Effector memory CD4-positive, alpha-beta T cell (primary cell): ENCODE measurements around the gene ATP10A.

ENCODE experiments used
- DNase-seq, 3 donors: peaks; one replicate each; pipeline ENCODE4 v3.0.0-alpha.2; 2020
- H3K27ac ChIP-seq: 2 replicates; pipeline ENCODE4 v1.7.0; 2013; ENCODE audit warnings: mild to moderate bottlenecking, low read length, moderate library complexity; ENCODE audit not compliant: insufficient read depth, poor library complexity, severe bottlenecking
- H3K27me3 ChIP-seq: replicated peaks from 2 replicates; pipeline ENCODE4 v1.7.0; 2013; ENCODE audit warnings: mild to moderate bottlenecking, low read length; ENCODE audit not compliant: insufficient read depth, control insufficient read depth, poor library complexity, severe bottlenecking
- H3K36me3 ChIP-seq: 2 replicates; pipeline ENCODE4 v1.7.0; 2013; ENCODE audit warnings: mild to moderate bottlenecking, low read length, moderate library complexity; ENCODE audit not compliant: control insufficient read depth, insufficient read depth
- H3K4me1 ChIP-seq: 2 replicates; pipeline ENCODE4 v1.7.0; 2013; ENCODE audit warnings: low read length, mild to moderate bottlenecking; ENCODE audit not compliant: control insufficient read depth, insufficient read depth, poor library complexity, severe bottlenecking
- H3K4me3 ChIP-seq: 2 replicates; pipeline ENCODE4 v1.7.0; 2013; ENCODE audit warnings: low read length, low read depth, mild to moderate bottlenecking; ENCODE audit not compliant: insufficient read depth, poor library complexity, severe bottlenecking
- H3K9me3 ChIP-seq: 2 replicates; pipeline ENCODE4 v1.7.0; 2013; ENCODE audit warnings: mild to moderate bottlenecking, low read length, moderate library complexity; ENCODE audit not compliant: control insufficient read depth

ATP10A gene

DNA sequence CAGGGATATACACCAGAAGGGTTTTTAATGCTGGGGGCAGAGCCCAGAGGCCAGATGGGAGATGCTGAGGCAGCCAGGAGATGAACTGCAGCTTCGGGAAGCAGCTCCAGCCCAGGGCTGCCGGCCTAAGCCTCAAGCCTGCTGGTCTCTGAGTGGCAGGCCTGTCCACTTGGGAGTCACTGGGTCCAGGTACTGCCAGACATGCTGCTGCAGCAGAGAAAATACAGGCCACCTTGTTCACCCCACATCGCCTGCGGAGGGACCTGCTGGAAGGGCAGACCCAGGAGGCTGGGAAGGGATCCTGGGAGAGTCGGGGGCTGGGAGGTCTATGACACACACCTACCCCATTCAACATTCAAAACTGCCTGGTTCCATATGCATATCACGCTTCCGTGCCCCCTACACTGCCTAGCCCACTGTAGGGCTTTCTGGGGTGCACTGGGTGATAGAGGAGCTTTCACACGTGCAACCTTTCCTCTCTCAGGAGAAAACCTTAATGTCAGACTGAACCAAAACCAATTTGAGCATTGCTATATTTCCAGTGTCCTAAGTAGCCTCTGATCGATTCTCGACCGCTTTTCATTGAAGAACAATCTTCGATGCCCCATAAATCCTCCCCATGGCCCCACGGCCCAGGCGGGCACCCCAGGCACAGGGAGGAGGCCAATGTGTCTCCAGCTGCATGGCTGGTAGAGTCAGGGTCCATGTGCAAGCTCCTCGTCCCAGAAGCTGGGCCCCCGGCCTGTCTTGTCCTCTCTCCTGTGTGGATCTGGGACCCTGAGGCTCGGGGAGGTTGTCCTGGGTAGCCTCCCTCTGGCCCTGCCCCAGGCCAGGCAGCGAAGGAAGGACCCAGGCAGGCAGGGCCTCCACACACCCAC lies 147.4 kb downstream of the ATP10A start:
- Histone ChIP-seq H3K4me1 (no peaks in the 10 kb centered on the region), H3K36me3 (peaks cover 13% of the 10 kb centered on the region), H3K4me3 (no peak overlapping the region), H3K9me3 (no peaks in the 10 kb centered on the region), H3K27ac (no peak overlapping the region), H3K27me3 (no peaks in the 10 kb centered on the region)
- DNase-seq = no peak

DNA sequence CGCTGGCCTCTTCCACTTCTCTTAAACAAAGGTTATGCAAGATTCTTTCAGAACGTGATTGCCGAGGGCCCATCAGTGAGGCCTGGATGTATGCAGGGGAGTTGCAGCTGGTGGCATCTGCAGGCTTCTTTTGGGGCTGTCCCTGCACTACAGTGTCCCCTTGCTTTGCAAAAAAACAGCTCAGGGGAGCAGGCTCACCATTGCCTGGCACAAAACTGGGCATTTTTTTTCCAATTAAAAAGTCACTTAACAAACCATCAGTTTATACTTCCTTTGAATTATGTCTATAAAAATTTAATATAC lies 148.6 kb downstream of the ATP10A start:
- Histone ChIP-seq H3K27me3 (no peaks in the 10 kb centered on the region), H3K4me1 (no peaks in the 10 kb centered on the region), H3K27ac (no peak overlapping the region), H3K36me3 (peaks cover 7% of the 10 kb centered on the region), H3K4me3 (no peak overlapping the region), H3K9me3 (no peaks in the 10 kb centered on the region)
- DNase-seq = no peak

DNA sequence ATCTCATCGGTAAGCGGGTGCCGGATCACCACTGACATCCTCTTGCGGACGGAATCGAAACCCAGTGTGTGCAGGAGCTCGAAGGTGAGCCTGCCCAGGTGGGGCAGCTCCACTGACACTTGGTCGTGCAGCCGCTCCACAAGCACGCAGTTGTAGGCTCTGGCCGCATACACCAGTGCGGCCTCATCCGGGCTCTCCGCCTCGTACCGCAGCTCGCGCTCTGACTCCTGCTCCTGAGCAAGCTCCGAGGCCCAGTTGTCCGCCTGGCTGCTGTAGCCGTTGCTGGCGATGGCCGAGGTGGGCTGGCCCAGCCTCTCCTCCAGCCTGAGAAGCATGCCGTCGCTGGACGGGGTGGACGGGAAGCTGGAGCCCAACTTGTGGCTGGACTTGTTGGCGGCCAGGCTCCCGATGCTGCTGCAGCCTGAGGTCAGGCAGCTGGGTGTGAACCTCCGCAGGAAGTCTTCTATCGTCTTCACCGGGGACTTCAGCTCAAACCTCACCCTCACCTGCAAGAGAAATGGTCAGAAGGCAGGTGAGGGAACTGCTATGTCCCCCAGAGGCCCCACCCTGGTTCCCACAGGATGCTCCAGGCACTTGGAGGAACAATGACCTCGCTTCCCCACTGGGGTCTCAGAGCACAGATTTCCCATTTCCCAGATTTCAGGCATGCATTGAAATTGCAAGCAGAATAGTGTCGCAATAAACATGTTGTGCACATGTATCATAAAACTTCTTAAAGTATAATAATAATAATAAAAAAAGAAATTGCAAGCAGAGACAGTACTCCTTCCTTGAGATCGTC lies 149.2 kb downstream of the ATP10A start:
- Histone ChIP-seq H3K9me3 (no peaks in the 10 kb centered on the region), H3K36me3 (peaks cover 7% of the 10 kb centered on the region), H3K4me1 (no peaks in the 10 kb centered on the region), H3K27me3 (no peaks in the 10 kb centered on the region), H3K27ac (no peak overlapping the region), H3K4me3 (no peak overlapping the region)
- DNase-seq = no peak

DNA sequence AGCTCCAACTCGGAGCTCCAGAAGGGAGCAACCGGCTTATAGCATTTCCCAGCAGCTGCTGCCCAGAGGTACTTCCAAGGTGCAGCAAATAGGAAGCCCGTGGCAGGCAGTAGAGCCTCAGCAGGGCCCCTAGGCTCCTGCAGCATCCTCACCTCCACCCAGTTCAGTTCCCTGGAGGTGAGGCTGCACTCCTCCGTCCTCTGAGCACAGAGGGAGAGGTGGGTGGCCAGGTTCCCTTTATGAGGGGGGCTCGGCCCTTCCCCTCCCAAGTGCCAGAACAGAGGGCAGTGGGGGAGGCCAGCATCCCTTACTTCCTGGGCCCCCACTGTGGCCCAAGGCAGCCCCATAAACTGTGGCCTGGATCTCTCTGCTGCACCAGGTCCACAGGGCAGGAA lies 150.2 kb downstream of the ATP10A start:
- DNase-seq = no peak
- H3K36me3 ChIP-seq = peaks cover 4% of the 10 kb centered on the region
- no peaks in the 10 kb centered on the region for H3K4me1 ChIP-seq
- H3K9me3 ChIP-seq = no peaks in the 10 kb centered on the region
- no peak overlapping the region for H3K4me3 ChIP-seq
- no peak overlapping the region for H3K27ac ChIP-seq
- H3K27me3 ChIP-seq = no peaks in the 10 kb centered on the region

DNA sequence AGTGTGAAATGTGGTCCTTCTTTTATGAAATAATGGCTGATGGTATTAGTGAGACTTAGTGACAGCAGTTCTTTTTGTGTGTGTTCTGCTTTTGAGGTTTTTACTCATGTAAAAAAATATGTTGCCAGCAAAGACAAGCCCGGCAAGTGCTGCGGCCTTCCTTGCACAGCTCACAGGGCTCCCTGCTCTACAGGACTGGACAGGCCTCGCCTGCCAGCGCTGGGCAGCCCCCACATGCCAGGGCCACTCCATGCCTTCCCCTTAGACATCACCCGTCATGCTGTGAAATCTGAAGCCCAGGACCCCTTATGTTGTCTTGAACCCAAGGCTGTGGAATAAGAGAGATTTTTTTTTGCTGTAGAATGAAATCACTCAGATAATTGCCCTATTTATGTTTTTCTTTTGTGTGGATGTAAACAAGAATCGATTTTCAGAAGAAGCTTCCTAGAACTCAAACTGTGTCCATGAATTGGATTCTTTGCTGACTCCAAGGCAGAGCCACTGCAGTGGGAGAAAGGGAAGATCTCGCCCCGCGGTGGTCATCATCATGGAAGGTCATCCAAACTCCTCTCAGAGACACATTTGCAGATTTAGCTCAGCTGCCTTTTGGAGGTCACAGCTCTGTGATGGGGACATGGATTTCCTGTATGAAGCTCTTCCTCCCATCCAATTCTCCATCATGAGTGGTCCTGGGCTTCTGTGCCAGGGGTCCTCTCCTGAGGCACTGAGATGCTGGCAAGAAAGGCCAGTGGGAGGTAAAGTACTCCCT lies 150.8 kb downstream of the ATP10A start:
- Histone ChIP-seq H3K4me1 (no peaks in the 10 kb centered on the region), H3K4me3 (no peak overlapping the region), H3K27me3 (no peaks in the 10 kb centered on the region), H3K9me3 (no peaks in the 10 kb centered on the region), H3K36me3 (peaks cover 4% of the 10 kb centered on the region), H3K27ac (no peak overlapping the region)
- no peak for DNase-seq

DNA sequence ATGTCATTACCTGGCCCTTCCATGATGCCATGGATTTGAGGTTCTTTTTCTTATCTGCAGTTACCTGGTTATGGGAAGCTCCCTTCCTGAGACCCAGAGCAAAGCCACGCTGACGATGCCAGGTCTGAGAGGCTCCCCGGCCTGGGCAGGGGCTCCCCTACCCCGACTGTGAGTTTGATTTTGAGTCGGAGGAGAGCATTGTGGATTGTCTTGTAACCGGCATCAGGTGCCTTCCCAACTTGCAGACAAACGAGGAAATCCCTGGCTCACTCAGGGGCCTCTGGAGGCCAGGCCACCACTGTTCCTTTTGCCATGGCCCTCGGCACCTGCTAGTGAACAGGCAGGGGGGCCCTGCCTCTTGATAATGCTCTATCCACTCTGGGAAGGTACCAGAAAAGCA lies 151.4 kb downstream of the ATP10A start:
- DNase-seq = no peak
- no peaks in the 10 kb centered on the region for H3K27me3 ChIP-seq
- no peaks in the 10 kb centered on the region for H3K4me1 ChIP-seq
- no peak overlapping the region for H3K27ac ChIP-seq
- H3K4me3 ChIP-seq = no peak overlapping the region
- H3K9me3 ChIP-seq = no peaks in the 10 kb centered on the region
- H3K36me3 ChIP-seq = peaks cover 4% of the 10 kb centered on the region

DNA sequence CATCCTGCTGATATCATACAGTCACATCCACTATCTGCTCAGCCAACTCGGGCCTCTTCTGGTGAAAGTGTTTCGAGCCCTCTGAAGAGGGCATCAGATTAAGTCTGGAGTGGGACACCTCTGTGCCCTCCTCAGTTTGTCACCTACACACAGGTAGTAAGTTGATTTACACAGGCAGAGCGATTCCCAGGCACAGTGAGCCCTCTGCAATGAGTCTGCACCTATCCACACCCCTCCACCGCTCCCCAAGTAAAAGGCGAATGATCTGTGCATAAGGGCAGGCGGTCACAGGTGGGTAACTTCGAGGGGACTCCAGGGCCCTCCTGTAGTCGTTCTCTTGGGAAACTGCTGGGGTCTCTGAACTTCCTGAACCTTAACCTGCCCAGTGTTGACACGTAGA lies 152.0 kb downstream of the ATP10A start:
- Histone ChIP-seq H3K9me3 (no peaks in the 10 kb centered on the region), H3K4me3 (no peak overlapping the region), H3K27ac (no peak overlapping the region), H3K27me3 (no peaks in the 10 kb centered on the region), H3K4me1 (no peaks in the 10 kb centered on the region), H3K36me3 (peaks cover 4% of the 10 kb centered on the region)
- DNase-seq = no peak

DNA sequence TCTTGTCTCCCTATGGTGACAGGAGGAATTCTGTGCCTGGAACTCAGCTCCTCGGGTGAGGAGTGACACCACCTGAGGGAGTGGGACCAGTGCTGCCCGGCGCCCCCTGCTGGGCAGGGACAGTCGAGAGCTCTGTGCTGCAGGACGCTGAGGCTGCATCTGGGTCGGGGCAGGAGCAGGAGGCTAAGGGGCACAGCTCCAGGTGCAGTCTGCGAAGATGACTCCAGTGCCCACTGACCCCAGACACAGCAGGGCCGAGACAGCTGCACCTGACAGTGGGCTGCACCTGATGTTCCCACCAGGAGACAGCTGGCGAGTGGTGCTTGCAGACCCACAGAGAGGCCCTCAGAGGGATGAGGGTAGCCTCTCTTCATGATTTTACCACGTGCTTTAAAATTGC lies 152.9 kb downstream of the ATP10A start:
- Histone ChIP-seq H3K27me3 (no peaks in the 10 kb centered on the region), H3K4me1 (no peaks in the 10 kb centered on the region), H3K27ac (no peak overlapping the region), H3K4me3 (no peak overlapping the region), H3K36me3 (peaks cover 4% of the 10 kb centered on the region), H3K9me3 (no peaks in the 10 kb centered on the region)
- peak in 1 of 3 donors; percentile 5 for DNase-seq

DNA sequence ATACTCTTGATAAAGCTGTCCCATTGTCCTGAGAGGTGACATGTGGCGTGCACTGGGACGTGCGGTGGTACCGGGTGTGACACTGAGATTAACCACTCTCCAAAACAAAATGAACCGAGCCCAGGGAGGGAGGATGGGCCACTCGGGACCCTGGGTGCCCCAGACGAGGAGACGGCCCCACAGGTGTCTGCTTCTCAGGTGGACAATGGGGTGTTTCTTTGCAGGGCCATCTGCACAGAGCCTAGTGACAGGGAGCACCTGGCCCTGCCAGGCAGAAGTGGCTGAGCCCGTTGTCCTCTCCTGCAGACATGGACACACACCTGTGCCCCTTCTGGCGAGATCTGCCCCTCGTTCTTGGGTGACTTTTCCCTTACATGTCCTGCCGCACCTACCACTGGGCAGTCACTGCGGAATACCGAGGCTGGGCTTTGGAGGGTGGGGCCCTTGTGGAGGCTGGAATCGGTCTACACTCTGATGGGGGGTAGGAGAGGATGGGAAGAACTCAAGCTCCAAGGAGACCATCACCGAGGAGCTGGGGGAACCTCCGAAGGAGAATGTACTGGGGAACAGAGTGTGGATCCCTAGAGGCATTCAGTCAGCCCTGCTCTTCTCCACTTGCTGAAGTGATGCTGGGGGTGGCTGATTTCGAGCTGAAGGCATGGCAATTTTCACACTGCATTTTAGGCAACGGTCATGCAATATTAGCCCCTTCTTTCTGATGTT lies 153.5 kb downstream of the ATP10A start:
- H3K4me3 ChIP-seq = no peak overlapping the region
- H3K27ac ChIP-seq = no peak overlapping the region
- no peaks in the 10 kb centered on the region for H3K4me1 ChIP-seq
- no peaks in the 10 kb centered on the region for H3K9me3 ChIP-seq
- DNase-seq = no peak
- H3K36me3 ChIP-seq = peaks cover 4% of the 10 kb centered on the region
- no peaks in the 10 kb centered on the region for H3K27me3 ChIP-seq
